ENCODE data around the gene SPATA24.
"Not testable (repeated sequence)": the region's sequence is repeated elsewhere in the genome, so short reads cannot be mapped to it uniquely, and the experiment has no call there.

SPATA24 gene

GRCh38 chr5:139416651-139417050 lies 12.8 kb upstream of the SPATA24 start:
- no peak for DNase-seq (ENCODE audit: low spot score)

GRCh38 chr5:139415869-139416268 lies 12.0 kb upstream of the SPATA24 start:
- DNase-seq (ENCODE audit: low spot score) = no peak

GRCh38 chr5:139415221-139415861 lies 11.5 kb upstream of the SPATA24 start:
- DNase-seq (ENCODE audit: low spot score) = no peak

- DNase-seq (ENCODE audit: low spot score) = no peak
Observed at GRCh38 chr5:139414581-139415130, 10.8 kb upstream of the SPATA24 start.

- DNase-seq (ENCODE audit: low spot score) = no peak
Observed at GRCh38 chr5:139413963-139414362, 10.1 kb upstream of the SPATA24 start.

GRCh38 chr5:139413153-139413552 lies 9.3 kb upstream of the SPATA24 start:
- no peak for DNase-seq (ENCODE audit: low spot score)

- no peak for DNase-seq (ENCODE audit: low spot score)
Observed at GRCh38 chr5:139410993-139411828, 7.3 kb upstream of the SPATA24 start.

GRCh38 chr5:139410121-139410992 lies 6.5 kb upstream of the SPATA24 start:
- no peak for DNase-seq (ENCODE audit: low spot score)

- not testable (repeated sequence) for DNase-seq (ENCODE audit: low spot score)
Observed at GRCh38 chr5:139409116-139409515, 5.2 kb upstream of the SPATA24 start.

- DNase-seq (ENCODE audit: low spot score) = no peak
Observed at GRCh38 chr5:139408191-139408590, 4.3 kb upstream of the SPATA24 start.

GRCh38 chr5:139407517-139407916 lies 3.6 kb upstream of the SPATA24 start:
- DNase-seq (ENCODE audit: low spot score) = no peak

- no peak for DNase-seq (ENCODE audit: low spot score)
Observed at GRCh38 chr5:139406963-139407362, 3.1 kb upstream of the SPATA24 start.

- no peak for DNase-seq (ENCODE audit: low spot score)
Observed at GRCh38 chr5:139404484-139404840, 573 bp upstream of the SPATA24 start.

GRCh38 chr5:139403418-139403786 lies 487 bp downstream of the SPATA24 start:
- DNase-seq (ENCODE audit: low spot score) = no peak

- DNase-seq (ENCODE audit: low spot score) = no peak
Observed at GRCh38 chr5:139402561-139403158, 1.2 kb downstream of the SPATA24 start.

GRCh38 chr5:139401546-139401945 lies 2.3 kb downstream of the SPATA24 start:
- DNase-seq (ENCODE audit: low spot score) = no peak

GRCh38 chr5:139399501-139400121 lies 4.3 kb downstream of the SPATA24 start:
- no peak for DNase-seq (ENCODE audit: low spot score)

- no peak for DNase-seq (ENCODE audit: low spot score)
Observed at GRCh38 chr5:139397921-139398320, 6.0 kb downstream of the SPATA24 start.

GRCh38 chr5:139396691-139397090 lies 7.2 kb downstream of the SPATA24 start:
- DNase-seq (ENCODE audit: low spot score) = no peak

- no peak for DNase-seq (ENCODE audit: low spot score)
Observed at GRCh38 chr5:139395844-139396640, 7.8 kb downstream of the SPATA24 start.
